Stimulated activated CD8-positive, alpha-beta memory T cell treated with anti-CD3 and anti-CD28 coated beads, Interleukin-12 subunit alpha, Interleukin-12 subunit beta, amount 100 ng/mL, for 1 hour (primary cell): ENCODE results near the gene SYNE4.
"Not testable (repeated sequence)": the region's sequence is repeated elsewhere in the genome, so short reads cannot be mapped to it uniquely, and the experiment has no call there.

Experiments
- DNase-seq: peaks from one replicate; pipeline ENCODE4 v3.0.0-alpha.2; 2020; ENCODE audit warnings: low read depth

Gene SYNE4, protein sequence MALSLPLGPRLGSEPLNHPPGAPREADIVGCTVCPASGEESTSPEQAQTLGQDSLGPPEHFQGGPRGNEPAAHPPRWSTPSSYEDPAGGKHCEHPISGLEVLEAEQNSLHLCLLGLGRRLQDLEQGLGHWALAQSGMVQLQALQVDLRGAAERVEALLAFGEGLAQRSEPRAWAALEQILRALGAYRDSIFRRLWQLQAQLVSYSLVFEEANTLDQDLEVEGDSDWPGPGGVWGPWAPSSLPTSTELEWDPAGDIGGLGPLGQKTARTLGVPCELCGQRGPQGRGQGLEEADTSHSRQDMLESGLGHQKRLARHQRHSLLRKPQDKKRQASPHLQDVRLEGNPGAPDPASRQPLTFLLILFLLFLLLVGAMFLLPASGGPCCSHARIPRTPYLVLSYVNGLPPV

DNA sequence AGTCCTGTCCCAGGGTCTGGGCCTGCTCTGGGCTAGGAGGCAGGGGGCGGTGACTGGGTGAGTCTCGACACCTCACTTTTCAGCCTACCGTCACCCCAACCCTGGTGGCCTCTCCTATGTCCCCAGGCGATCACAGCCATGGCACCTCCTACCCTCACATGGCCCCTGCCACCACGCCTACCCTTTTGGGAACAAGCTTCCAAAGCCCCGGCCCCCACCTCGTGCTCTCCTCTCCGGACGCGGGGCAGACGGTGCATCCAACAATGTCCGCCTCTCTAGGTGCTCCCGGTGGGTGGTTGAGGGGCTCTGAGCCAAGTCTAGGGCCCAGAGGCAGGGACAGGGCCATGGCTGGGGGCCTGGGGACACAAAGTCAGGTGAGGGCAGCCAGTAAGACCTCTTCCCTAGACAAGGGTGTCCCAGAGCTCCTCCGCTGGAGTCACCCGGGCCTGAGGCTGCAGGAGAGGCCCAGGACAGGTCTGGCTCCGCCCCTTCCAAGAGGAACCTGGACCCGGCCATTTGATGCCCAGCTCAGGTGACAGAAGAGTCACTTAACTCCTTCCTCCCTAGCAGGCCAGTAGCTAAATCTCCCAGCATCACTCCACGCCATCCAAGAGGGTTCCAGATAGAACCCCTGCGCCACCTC, at the start of gene SYNE4:
TSS of gene SYNE4 (minus strand) at position 478 of the 643 bp plus-strand sequence. CDS start at position 346, 132 bp downstream.
- no peak for DNase-seq

DNA sequence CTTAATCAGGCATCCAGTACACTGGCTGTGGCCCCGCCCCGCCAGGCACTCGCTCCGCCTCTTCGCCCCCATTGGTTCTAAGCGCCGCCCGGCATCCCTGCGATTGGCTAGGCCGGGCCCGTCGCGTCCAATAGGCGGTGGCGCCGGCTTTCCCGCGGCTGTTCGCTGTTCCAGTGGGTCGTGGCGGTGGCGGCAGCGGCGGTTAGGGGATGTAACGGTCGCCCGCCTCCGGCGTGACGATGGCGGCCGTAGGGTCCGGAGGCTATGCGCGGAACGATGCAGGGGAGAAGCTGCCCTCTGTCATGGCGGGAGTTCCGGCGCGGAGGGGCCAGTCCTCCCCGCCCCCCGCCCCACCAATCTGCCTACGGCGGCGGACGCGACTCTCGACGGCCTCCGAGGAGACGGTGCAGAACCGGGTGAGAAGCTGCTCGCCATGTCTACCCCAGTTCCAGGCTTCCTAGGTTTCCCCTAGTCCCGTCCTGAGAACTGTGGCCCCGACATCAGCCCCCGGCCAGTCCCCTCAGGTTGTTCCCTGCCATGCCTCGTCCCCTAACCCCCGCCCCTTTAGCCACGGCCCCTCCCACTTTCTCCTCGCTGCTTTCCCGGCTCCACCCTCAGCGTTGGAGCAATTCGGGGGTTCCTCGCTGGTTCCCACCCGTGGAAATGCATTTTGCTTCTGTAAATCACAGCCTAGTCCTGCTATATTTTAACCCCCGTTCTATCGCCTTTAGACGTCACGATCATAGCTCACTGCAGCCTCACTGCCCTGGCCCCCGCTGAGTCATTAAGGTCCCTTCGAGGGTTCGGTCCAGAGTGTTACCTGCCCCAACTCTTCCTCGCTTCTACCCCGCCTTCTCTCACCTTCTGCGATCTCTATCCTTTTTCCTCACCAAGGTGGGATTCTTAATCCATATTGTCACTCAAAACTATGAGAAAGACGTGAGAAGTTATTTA, 46.4 kb upstream of the SYNE4 start, which contains the start of gene WDR62:
TSS of gene WDR62 (plus strand) at position 165 of the 954 bp plus-strand sequence. CDS start at position 240, 75 bp downstream.
- peak; percentile 90 for DNase-seq

DNA sequence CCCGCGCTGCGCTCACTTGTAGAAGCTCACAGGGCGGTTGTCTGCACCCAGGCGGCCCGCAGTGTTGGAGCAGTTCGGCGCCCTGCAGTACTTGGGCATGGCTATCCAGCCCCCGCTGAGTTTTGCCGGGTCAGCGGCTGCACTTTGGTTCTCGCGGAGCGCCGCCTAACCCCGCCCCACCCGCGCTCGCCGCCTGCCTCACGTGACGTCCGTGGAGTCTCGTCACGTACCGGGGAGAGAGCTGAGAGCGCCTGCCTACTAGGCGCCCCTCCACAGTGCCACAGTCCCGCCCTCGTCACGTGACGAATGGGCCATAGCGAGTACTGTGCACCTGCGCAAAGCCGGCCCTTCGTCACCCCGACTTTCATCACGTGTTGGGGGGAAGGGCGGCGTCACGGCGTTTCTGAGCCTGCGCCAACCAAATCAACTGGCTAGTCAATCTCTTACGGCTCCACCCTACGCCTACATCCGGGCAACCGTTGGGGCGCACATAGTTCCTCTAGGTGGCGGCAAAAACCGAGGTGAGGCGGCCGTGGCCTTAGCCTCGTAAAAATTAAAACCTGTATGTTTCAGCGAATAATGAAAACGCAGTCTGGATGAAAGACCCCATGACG, 45.6 kb upstream of the SYNE4 start, which contains the start of gene THAP8:
TSS of gene THAP8 (minus strand) at position 167 of the 614 bp plus-strand sequence. CDS start at position 99, 68 bp downstream.
- peak; percentile 100 for DNase-seq

DNA sequence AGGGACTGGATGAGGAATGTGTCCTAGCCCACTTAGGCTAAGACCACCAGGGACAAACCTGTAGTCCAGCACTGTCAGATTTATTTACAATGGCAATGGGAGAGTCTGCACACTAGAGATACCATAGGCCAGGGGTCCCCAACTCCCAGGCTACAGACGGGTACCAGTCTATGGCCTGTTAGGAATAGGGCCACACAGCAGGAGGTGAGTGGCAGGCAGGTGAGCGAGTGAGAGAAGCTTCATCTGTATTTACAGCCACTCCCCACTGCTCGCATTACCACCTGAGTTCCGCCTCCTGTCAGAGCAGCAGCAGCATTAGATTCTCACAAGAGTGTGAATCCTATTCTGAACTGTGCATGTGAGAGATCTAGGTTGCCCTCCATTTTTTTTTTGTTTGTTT, 43.0 kb upstream of the SYNE4 start:
- no peak for DNase-seq

DNA sequence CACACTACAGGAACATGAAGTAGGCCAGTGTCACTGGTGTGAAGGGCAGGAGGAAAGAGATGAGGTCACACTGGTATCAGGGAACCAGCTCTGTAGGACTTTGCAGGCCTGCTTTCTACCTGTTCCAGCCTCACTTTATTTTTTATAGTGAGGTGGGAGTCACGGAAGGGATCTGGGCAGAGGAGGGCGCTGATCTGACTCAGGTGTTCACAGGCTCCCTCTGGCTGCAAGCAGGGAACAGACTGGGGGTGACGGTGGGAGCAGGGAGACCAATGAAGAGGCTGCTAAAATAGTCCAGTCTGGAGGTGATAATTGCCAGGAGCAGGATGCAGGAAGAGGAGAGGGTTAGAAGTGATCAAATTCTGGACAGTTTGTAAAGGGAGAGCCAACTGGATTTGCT, 42.6 kb upstream of the SYNE4 start:
- DNase-seq: no peak

DNA sequence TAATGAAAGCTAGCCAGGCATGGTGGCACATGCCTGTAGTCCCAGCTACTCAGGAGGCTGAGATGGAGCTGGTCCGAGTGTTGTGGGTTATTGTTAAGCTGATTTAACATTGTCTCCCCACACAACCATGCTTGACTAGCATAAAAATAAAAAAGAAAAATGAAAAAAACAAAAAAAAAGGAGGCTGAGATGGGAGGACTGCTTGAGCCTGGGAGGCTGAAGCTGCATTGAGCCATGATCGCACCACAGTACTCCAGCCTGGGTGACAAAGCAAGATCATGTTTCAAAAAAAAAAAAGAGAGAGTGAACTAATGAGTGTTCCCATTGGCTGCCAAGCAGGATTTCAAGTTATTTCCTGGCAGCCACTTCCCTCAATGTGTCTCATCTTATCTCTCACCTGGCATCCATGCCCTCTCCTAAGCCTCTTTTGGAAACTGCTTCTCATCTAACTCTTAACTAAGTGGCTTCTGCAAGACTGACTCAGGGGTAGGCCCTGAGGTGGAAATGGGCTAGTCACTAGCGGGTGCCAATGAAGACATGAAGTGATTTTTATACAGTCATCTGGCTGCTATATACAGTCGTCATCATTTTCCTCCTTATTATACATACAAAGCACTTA, 40.6 kb upstream of the SYNE4 start:
- DNase-seq: no peak

DNA sequence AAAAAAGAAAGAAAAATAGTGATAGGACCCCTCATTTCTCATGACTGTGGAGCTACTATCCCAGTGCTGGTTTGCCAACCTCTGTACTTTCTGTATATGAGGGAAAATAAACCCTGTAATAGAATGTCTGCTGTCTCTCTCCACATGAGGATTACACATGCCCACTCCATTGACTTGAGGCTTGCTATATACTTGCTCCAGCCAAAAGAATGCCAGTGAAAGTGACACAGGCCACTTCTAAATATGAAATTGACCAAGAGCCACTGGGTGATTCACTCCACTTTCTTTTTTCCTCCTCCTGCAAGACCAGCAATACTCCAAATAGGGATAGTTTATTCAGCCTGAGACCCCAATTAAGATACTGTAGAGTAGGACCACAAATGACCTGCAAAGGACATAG, 39.2 kb upstream of the SYNE4 start:
- no peak for DNase-seq

DNA sequence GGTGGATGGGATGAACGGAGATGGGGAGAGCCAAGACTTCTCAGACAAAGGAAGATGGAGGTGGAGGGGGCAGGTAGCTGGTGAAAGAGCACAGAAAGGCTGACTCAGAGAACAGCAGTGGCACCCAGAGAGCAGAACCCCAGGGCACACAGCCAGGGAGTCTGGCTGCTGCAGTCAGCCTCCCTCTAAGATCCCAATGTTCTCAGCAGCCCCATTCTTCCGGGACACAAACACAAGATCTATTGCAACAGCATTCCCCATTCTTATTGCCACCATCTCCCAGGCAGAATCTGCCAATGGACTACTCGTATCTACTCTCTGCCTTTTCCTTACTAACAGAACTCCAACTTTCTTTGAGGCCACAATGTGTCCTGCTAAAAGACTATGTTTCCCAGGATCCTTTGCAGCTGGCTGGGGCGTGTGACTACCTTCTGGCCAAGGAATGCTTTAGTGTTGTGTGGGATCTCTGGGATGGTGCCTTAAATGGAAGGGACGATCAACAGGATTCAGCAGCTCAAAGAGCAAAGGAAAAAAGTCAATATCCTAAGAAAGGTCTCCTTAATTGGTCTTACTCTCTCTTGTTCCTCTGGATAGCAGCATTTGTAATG, 37.9 kb upstream of the SYNE4 start:
- no peak for DNase-seq

DNA sequence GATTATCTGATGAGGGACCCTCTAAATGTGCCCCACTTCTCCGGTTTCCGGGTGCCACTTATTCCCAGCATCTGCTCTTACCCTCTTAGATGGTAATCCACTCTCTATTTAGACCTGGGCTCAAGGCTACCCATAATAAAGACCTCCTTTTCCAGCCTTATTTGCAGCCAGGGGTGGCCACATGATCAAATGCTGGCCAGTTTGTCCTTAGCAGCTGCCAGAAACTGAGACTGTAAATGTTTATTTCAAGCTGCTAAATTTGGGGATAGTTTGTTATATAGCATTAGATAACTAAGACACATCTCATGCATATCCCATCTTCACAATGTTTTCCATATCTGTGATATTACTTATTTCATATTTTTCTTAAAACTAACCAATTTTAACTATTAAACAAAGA, 35.3 kb upstream of the SYNE4 start:
- no peak for DNase-seq

DNA sequence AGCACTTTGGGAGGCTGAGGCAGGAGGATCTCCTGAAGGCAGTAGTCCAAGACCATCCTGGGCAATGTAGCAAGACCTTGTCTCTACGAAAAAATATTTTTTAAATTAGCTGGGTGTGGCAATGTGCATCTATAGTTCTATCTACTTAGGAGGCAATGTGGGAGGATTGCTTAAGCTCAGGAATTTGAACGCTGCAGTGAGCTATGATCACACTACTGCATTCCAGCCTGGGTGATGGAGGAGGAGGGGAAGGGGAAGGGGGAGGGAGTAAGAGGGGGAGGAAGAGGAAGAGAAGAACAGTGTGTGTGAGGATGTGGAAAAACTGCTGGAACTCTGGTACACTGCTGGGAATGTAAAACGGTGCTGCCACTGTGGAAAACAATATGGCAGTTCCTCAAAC, 33.2 kb upstream of the SYNE4 start:
- DNase-seq: no peak

DNA sequence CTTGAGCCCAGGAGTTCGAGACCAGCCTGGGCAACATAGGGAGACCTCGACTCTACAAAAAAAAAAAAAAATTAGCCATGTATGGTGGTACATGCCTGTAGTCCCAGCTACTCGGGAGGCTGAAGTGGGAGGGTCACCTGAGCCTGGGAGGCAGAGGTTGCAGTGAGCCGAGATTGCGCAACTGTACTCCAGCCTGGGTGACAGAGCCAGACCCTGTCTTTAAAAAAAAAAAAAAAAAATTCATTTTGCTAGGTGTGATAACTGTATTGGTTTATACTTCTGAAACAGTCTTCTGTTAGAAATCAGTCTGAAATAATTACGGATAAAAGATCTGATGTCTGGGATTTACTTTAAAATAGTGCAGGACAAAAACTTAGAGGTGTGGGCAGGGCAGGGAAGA, 32.5 kb upstream of the SYNE4 start:
- DNase-seq: not testable (repeated sequence)

DNA sequence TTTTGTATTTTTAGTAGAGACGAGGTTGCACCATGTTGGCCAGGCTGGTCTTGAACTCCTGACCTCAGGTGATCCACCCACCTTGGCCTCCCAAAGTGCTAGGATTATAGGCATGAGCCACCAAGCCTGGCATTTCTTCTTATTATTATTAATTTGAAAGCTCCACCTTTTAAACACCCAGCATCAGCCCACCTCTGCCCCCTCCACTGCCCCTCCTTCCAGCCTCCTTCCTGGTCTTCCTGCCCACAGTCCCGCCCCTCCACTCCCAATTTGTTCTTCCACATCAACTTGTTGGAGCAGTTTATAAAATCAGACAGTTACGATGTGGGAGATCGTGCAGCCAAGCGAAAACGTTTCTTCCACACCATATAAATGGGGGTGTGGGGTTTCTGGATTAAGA, 31.9 kb upstream of the SYNE4 start:
- DNase-seq: no peak

DNA sequence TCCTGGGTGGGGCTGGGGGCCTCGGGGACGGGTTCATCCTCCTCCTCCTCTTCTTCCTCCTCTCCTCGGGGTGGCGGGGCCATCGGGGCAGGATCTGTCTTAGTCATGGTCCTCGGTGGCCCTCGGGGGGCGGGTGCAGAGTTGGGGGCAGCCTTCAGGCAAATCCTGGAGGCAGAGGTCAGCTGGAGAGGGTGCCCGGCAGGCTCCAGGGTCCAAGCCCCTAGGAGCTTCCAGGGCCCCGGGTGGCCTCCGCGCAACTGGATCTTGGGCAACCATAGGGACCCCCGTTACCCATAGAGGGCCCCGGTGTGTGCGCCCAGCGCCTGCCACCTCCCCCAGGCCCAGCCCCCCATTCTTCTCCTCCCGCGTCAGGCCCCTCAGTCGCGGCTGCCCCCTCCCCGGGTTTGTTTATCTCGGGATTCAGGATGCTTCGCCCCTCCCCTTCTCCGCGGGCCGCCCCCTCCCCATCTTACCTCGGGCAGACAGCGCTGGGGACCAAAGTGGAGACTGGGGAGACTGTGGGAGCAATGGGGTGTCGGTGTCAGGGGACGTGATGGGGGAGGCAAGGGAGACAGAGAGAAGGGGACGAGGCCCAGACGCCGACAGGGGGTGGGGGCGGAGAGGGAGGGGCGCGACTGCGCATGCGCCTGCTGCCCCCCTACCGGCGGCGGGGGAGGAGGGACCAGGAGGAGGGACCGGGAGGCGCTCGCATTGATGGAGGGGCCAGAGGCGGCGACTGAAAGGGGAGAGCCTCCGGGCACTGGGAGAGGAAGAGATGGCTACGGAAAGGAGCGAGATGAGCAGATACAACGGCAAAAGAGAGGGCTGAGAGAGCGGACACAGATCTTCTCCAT, 23.9 kb upstream of the SYNE4 start, which contains the start of gene CLIP3:
TSS of gene CLIP3 (minus strand) at position 623 of the 854 bp plus-strand sequence. CDS start at position 107, 516 bp downstream.
- peak; percentile 21 for DNase-seq

DNA sequence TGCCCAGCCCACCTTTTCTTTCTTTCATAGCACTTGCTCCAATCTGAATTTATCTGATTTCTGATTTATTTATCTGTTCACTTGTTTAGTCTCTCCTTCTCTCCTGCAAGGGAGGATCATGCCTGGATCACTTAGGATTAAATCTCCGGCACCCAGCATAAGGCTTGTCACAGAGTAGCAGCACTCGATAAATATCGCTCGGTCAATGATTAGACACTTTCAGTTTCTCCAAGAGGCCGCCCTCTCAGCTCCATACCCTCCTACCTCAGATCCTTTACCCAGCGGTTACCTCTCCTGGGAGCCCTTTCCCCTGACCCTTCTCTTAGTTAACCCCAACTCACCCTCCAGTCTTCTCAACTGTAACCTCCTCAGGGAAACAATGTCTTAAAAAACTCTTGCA, 22.7 kb upstream of the SYNE4 start:
- DNase-seq: no peak

DNA sequence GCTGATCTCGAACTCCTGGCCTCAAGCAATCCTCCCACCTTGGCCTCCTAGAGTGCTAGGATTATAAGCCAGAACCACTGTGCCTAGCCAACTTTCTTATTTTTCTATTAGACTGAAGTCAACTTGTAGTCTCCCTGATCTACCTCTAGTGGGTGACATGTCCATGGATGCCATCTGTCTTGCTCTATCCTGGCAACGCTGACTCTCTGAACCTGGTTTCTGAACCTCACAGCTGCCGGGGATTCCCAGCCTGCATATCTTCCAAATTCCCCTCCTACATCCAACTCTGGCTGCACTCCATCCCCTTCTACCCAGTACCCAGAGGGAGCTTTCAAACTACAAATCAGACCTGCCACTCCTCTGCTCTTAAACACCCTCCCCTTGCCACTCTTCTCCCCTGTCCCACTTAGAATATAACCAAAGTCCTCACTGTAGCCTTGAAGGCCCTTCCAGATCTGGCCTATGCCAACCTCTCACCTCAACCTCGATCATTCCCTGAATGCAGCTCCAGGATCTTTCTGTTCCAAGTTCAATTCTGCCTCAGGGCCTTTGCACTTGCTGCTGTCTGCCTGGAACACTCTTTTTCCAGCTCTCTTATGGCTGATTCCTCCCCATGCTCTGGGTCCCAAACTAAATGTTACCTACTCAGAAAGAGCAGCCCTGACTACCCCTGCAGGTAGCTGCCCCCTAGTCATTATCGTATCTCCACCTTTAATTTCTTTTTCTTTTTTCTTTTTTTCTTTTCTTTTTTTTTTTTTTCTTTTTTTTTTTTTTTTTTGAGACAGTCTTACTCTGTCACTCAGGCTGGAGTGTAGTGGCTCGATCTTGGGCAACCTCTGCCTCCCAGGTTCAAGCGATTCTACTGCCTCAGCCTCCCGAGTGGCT, 21.9 kb upstream of the SYNE4 start:
- no peak for DNase-seq

DNA sequence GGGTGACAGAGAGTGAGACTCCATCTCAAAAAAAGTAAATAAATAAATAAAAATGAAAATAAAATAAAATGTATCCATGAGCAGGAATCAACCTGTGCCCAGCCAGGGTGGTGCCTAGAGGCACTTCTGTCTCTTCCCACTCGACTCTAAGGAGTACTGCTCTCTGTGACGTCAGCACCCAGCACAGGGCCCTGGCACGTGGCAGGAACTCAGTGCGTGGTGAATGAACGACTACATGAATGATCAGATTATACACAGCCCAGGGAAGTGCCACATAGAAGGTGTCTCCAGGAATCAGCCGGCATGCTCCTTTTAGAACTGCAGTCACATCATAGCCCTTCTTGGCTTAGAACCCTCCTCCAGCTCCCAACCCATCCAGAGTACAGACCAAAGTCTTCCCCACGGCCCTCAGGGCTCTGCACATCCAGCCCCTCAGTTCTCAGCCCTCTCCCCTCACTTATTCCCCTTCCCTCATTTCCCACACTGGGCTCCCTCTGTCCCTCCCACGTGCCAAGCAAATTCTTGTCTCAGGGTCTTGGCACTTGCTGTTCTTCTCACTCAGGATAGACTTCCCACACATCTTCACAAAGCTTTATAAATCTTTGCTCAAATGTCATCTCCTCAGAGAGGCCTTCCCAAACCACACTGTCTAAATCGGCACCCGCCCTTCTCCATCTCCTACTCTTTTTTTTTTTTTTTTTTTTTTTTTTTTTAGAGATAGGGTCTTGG, 19.9 kb upstream of the SYNE4 start:
- DNase-seq: no peak

DNA sequence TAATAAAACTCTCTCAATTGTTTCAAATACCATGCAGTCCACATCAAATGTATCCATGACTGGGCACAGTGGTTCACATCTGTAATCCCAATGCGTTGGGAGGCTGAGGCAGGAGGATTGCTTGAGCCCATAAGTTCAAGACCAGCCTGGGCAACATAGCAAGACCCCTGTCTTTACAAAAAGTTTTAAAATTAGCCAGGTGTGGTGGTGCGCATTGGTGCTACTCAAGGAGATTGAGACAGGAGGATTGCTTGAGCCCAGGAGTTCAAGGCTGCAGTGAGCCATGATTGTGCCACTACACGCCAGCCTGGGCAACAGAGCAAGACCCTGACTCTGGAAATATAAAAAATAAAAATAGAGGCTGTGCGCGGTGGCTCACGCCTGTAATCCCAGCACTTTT, 19.1 kb upstream of the SYNE4 start:
- DNase-seq: no peak
